Smooth muscle cell (in vitro differentiated cells): ENCODE results near the gene CCNL2. TPM values are rescaled to one million over a fixed set of nuclear protein-coding genes. Genes with fewer than 3 reads are reported as not detected.

Source experiments
- DNase-seq: peaks from one replicate; lab custom pipeline; 2025; ENCODE audit not compliant: unreplicated experiment; lab: John Stamatoyannopoulos, UW
- H2AFZ ChIP-seq: fragments of 200-600 bp; sonication (generic); 2 replicates; pipeline ENCODE4 v1.6.0; 2016; ENCODE audit warnings: antibody characterized with exemption, low read depth, mild to moderate bottlenecking
- H3F3A ChIP-seq: fragments of 200-600 bp; sonication (generic); 2 replicates; pipeline ENCODE4 v1.6.0; 2017; ENCODE audit warnings: antibody characterized with exemption, low read depth
- H3K27ac ChIP-seq: fragments of 200-600 bp; sonication (generic); 2 replicates; pipeline ENCODE4 v1.5.1; 2016; ENCODE audit warnings: low read depth, mild to moderate bottlenecking
- H3K27me3 ChIP-seq: fragments of 200-600 bp; sonication (generic); 2 replicates; pipeline ENCODE4 v1.6.1; 2016; ENCODE audit warnings: low read depth, mild to moderate bottlenecking
- H3K36me3 ChIP-seq: fragments of 200-600 bp; sonication (generic); 2 replicates; pipeline ENCODE4 v1.5.1; 2016; ENCODE audit warnings: low read depth
- H3K4me1 ChIP-seq: fragments of 200-600 bp; sonication (generic); 2 replicates; pipeline ENCODE4 v1.5.1; 2016; ENCODE audit warnings: low read depth
- H3K4me2 ChIP-seq: fragments of 200-600 bp; sonication (generic); 2 replicates; pipeline ENCODE4 v1.6.0; 2016; ENCODE audit warnings: mild to moderate bottlenecking
- H3K4me3 ChIP-seq: fragments of 200-600 bp; sonication (generic); 2 replicates; pipeline ENCODE4 v1.5.1; 2016; ENCODE audit warnings: mild to moderate bottlenecking
- H3K79me2 ChIP-seq: fragments of 200-600 bp; sonication (generic); 2 replicates; pipeline ENCODE4 v1.6.0; 2016; ENCODE audit warnings: low read depth, mild to moderate bottlenecking
- H3K9ac ChIP-seq: fragments of 200-600 bp; sonication (generic); 2 replicates; pipeline ENCODE4 v1.6.0; 2016; ENCODE audit warnings: low read depth
- H3K9me3 ChIP-seq: fragments of 200-600 bp; sonication (generic); replicated peaks from 2 replicates; pipeline ENCODE4 v1.5.1; 2016; ENCODE audit warnings: low read depth
- H4K20me1 ChIP-seq: fragments of 200-600 bp; sonication (generic); 2 replicates; pipeline ENCODE4 v1.6.0; 2016; ENCODE audit warnings: low read depth
- CTCF ChIP-seq: fragments of 200-600 bp; sonication (generic); IDR thresholded peaks from 2 replicates; pipeline ENCODE4 v1.5.1; 2017; ENCODE audit warnings: borderline replicate concordance, mild to moderate bottlenecking, antibody characterized with exemption; ENCODE audit not compliant: insufficient read depth, poor library complexity, severe bottlenecking
- WGBS: methylation state at CpG from one replicate; pipeline ENCODE4 v1.1.7; 2016; ENCODE audit warnings: low lambda C conversion rate; 5-methylcytosine and 5-hydroxymethylcytosine counted together
- polyA plus RNA-seq: library from polyadenylated mRNA; unstranded; fragments of >200 nt; fragmentation: Nextera tagmentation; extraction: Ambion mirVana; gene quantifications from 2 replicates; pipeline ENCODE4 v1.2.1, GENCODE V29; 2016
- total RNA-seq: library from RNA; depleted of rRNA; stranded (reverse); fragments of >200 nt; gene quantifications from 2 replicates; pipeline ENCODE4 v1.2.3, GENCODE V29; 2014

The CCNL2 gene
- total and polyA plus RNA-seq, 2 experiments from 2014 or later: 144 to 180 TPM

GRCh38 chr1:1435911-1436629, 36.9 kb upstream of the CCNL2 start:
- peak overlapping the region; percentile 97 for H3K4me2 ChIP-seq
- H3K27ac ChIP-seq: no peak overlapping the region
- H2AFZ ChIP-seq: no peak overlapping the region
- peaks cover 14% of the 10 kb centered on the region for H3F3A ChIP-seq
- 33% methylated on average over 17 of the region's 40 CpGs for WGBS
- peak overlapping the region; percentile 59 for H3K4me3 ChIP-seq
- peak overlapping the region; percentile 43 for H3K9ac ChIP-seq
- no peaks in the 10 kb centered on the region for H3K9me3 ChIP-seq
- no peak for DNase-seq
- H3K79me2 ChIP-seq: peaks cover 16% of the 10 kb centered on the region
- peaks cover 26% of the 10 kb centered on the region for H4K20me1 ChIP-seq
- TF ChIP-seq CTCF: no peak
- no peaks in the 10 kb centered on the region for H3K36me3 ChIP-seq
- H3K27me3 ChIP-seq: no peaks in the 10 kb centered on the region
- H3K4me1 ChIP-seq: peaks cover 50% of the 10 kb centered on the region

- Histone ChIP-seq H3K4me3 (peak within 1 kb of the TSS; percentile 59), H3K4me1 (peaks cover 58% of the 10 kb centered on the region), H3K9me3 (no peaks in the 10 kb centered on the region), H3K27ac (peak within 1 kb of the TSS; percentile 89), H3F3A (peaks cover 18% of the 10 kb centered on the region), H3K4me2 (peak within 1 kb of the TSS; percentile 97), H2AFZ (no peak within 1 kb of the TSS), H3K79me2 (peaks cover 16% of the 10 kb centered on the region), H3K27me3 (no peaks in the 10 kb centered on the region), H4K20me1 (peaks cover 26% of the 10 kb centered on the region), H3K9ac (peak within 1 kb of the TSS; percentile 62), H3K36me3 (no peaks in the 10 kb centered on the region)
- WGBS: 10% methylated on average over 51 of the region's 89 CpGs
- no peak for TF ChIP-seq CTCF
- peak; percentile 51 for DNase-seq
These were observed 36.2 kb upstream of the CCNL2 start, which contains the start of gene VWA1 for GRCh38 chr1:1435106-1435903. Gene VWA1, plus strand, starts transcription at chr1:1435690. Its CDS starts 59 bp downstream, at chr1:1435749.

- DNase-seq: no peak
- no peak for TF ChIP-seq CTCF
- Histone ChIP-seq H3F3A (peaks cover 23% of the 10 kb centered on the region), H3K27me3 (no peaks in the 10 kb centered on the region), H3K36me3 (no peaks in the 10 kb centered on the region), H3K4me2 (peak overlapping the region; percentile 97), H3K9me3 (no peaks in the 10 kb centered on the region), H3K27ac (peak overlapping the region; percentile 89), H3K4me3 (peak overlapping the region; percentile 59), H3K4me1 (peaks cover 60% of the 10 kb centered on the region), H2AFZ (no peak overlapping the region), H3K79me2 (peaks cover 16% of the 10 kb centered on the region), H3K9ac (peak overlapping the region; percentile 43), H4K20me1 (peaks cover 26% of the 10 kb centered on the region)
- 75% methylated on average over 4 of the region's 4 CpGs for WGBS
These were observed 35.6 kb upstream of the CCNL2 start for GRCh38 chr1:1434824-1435105.
